Measurements from ENCODE around the gene FAM83F.

GRCh38 chr22:39970742-39971141 lies 24.0 kb upstream of the FAM83F start:
- TF ChIP-seq CTCF (conservative IDR thresholded peaks at IDR 0.05; ENCODE audit: low read length) (no peak), EZH2phosphoT487 (IDR thresholded peaks at IDR 0.05; ENCODE audit: borderline replicate concordance, low read depth, low read length) (no peak)

Measured in OCI-LY7 (cell line).